Measurements from ENCODE around the gene TMEM161A.

- TF ChIP-seq CTCF (IDR thresholded peaks at IDR 0.05) (no peak), POLR2A (IDR thresholded peaks at IDR 0.05) (no peak)
Measured at GRCh38 chr19:19094513-19094912, 43.8 kb downstream of the TMEM161A start.
